ENCODE data around the gene EDDM3A.
A peak's percentile ranks its signal among the peaks of the same experiment; 100 is the strongest.
"Not testable (repeated sequence)": the region's sequence is repeated elsewhere in the genome, so short reads cannot be mapped to it uniquely, and the experiment has no call there.

The EDDM3A gene

GRCh38 chr14:20746566-20746965 is 879 bp downstream of the EDDM3A start:
- Histone ChIP-seq H3K9ac (no peak overlapping the region), H3K4me1 (peaks cover 0 to 22% (median 0%) of the 10 kb centered on the region in 10 experiments; a peak in 4 of 20 replicates), H3K27me3 (no peaks in the 10 kb centered on the region), H3K36me3 (no peaks in the 10 kb centered on the region), H3K4me2 (peak overlapping the region in 2 of 11 experiments; percentile 39 to 61; a peak in 4 of 22 replicates), H3K9me3 (replicated peaks in 1 of 11) (peaks cover 3 to 13% (median 7%) of the 10 kb centered on the region in 11 experiments), H4K20me1 (no peaks in the 10 kb centered on the region), H3K4me3 (no peak overlapping the region), H3K27ac (no peak overlapping the region)
- TF ChIP-seq Cebpa-rat (IDR thresholded peaks at IDR 0.05), result no peak

- TF ChIP-seq Cebpa-rat (IDR thresholded peaks at IDR 0.05), result no peak
- H3K27ac ChIP-seq, result no peak overlapping the region
- no peak overlapping the region for H3K4me2 ChIP-seq
- H3K9me3 ChIP-seq (replicated peaks in 1 of 11), result peaks cover 22 to 32% (median 26%) of the 10 kb centered on the region in 11 experiments
- no peaks in the 10 kb centered on the region for H4K20me1 ChIP-seq
- H3K4me1 ChIP-seq, result peaks cover 0 to 22% (median 0%) of the 10 kb centered on the region in 10 experiments; a peak in 4 of 20 replicates
- H3K4me3 ChIP-seq, result no peak overlapping the region
- H3K9ac ChIP-seq, result no peak overlapping the region
- H3K36me3 ChIP-seq, result peaks cover 0 to 12% (median 0%) of the 10 kb centered on the region in 11 experiments; a peak in 5 of 22 replicates
- H3K27me3 ChIP-seq, result no peaks in the 10 kb centered on the region
Measured at GRCh38 chr14:20748439-20748838, 2.8 kb downstream of the EDDM3A start.

DNA sequence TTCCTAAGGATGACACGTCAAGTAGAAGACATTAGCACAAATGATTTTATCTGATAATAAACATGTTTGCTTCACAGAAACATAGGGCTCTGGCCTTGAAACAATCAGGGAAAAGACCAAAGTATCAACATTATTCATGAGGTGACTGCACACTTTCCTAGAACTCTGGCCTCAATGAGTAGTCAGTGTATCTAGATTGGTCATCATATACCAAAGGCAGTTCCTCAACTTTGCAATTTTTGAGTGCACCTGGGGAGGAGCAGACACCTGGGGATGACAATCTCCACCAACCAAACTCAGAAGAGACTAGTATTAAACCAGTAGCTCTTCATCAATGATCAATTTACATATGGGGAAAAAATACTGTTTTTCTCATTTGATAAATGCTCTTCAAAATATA is 4.5 kb downstream of the EDDM3A start:
- no peaks in the 10 kb centered on the region for H4K20me1 ChIP-seq
- H3K9ac ChIP-seq, result no peak overlapping the region
- peaks cover 0 to 22% (median 0%) of the 10 kb centered on the region in 10 experiments; a peak in 4 of 20 replicates for H3K4me1 ChIP-seq
- H3K27me3 ChIP-seq, result no peaks in the 10 kb centered on the region
- peaks cover 0 to 12% (median 0%) of the 10 kb centered on the region in 11 experiments; a peak in 5 of 22 replicates for H3K36me3 ChIP-seq
- no peak for TF ChIP-seq Cebpa-rat (IDR thresholded peaks at IDR 0.05)
- H3K27ac ChIP-seq, result no peak overlapping the region
- H3K9me3 ChIP-seq (replicated peaks in 1 of 11), result peaks cover 25 to 35% (median 30%) of the 10 kb centered on the region in 11 experiments
- H3K4me3 ChIP-seq, result no peak overlapping the region
- H3K4me2 ChIP-seq, result no peak overlapping the region

DNA sequence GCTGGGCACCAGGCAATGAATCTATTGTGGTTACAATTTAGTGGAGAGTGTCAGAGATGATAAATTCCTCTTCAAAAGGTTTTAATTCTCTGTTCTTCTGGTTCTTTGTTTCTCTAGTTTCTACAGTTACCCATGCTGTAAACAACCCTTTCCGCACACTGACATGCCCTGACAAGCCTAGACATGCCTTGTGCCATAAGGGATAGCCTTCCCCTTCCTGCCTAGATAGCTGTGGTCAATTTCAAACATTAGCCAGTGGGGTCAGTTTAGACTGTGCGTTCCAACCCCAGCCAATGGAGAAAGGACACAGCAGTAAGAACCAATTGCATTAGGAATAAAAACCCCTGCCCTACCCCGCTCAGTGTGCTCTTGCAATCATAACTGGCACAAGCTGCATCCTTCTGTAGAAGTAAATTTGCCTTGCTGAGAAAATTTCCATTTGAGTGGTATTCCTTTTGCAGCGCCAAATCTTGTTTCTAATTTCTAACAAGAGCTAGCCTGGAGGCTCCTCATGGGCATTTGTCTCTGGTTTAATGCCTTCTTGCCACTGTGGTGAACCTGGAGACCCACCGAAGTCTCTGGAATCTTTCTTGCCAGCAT is 6.4 kb downstream of the EDDM3A start:
- Histone ChIP-seq H3K9me3 (replicated peaks in 1 of 11) (peaks cover 25 to 35% (median 30%) of the 10 kb centered on the region in 11 experiments), H3K9ac (no peak overlapping the region), H3K4me1 (peaks cover 0 to 5% (median 0%) of the 10 kb centered on the region in 10 experiments; a peak in 4 of 20 replicates), H3K27me3 (no peaks in the 10 kb centered on the region), H4K20me1 (no peaks in the 10 kb centered on the region), H3K27ac (no peak overlapping the region), H3K4me3 (no peak overlapping the region), H3K4me2 (no peak overlapping the region), H3K36me3 (peaks cover 0 to 12% (median 0%) of the 10 kb centered on the region in 11 experiments; a peak in 5 of 22 replicates)
- TF ChIP-seq Cebpa-rat (IDR thresholded peaks at IDR 0.05), result no peak

- H3K9me3 ChIP-seq (replicated peaks in 1 of 11), result peaks cover 25 to 35% (median 30%) of the 10 kb centered on the region in 11 experiments
- no peak overlapping the region for H3K4me3 ChIP-seq
- H3K27me3 ChIP-seq, result no peaks in the 10 kb centered on the region
- peaks cover 0 to 12% (median 0%) of the 10 kb centered on the region in 11 experiments; a peak in 5 of 22 replicates for H3K36me3 ChIP-seq
- peaks cover 0 to 12% (median 0%) of the 10 kb centered on the region in 10 experiments; a peak in 3 of 20 replicates for H3K4me1 ChIP-seq
- H3K4me2 ChIP-seq, result no peak overlapping the region
- TF ChIP-seq Cebpa-rat (IDR thresholded peaks at IDR 0.05), result no peak
- H4K20me1 ChIP-seq, result no peaks in the 10 kb centered on the region
- no peak overlapping the region for H3K9ac ChIP-seq
- no peak overlapping the region for H3K27ac ChIP-seq
Measured at GRCh38 chr14:20754308-20754707, 8.6 kb downstream of the EDDM3A start.

GRCh38 chr14:20755037-20755436 is 9.3 kb downstream of the EDDM3A start:
- Histone ChIP-seq H3K36me3 (peaks cover 0 to 12% (median 0%) of the 10 kb centered on the region in 11 experiments; a peak in 5 of 22 replicates), H3K4me1 (peaks cover 0 to 12% (median 0%) of the 10 kb centered on the region in 10 experiments; a peak in 3 of 20 replicates), H3K9ac (no peak overlapping the region), H3K9me3 (replicated peaks in 1 of 11) (peaks cover 25 to 35% (median 30%) of the 10 kb centered on the region in 11 experiments), H4K20me1 (no peaks in the 10 kb centered on the region), H3K27ac (no peak overlapping the region), H3K27me3 (no peaks in the 10 kb centered on the region), H3K4me2 (no peak overlapping the region), H3K4me3 (no peak overlapping the region)
- TF ChIP-seq Cebpa-rat (IDR thresholded peaks at IDR 0.05), result no peak

DNA sequence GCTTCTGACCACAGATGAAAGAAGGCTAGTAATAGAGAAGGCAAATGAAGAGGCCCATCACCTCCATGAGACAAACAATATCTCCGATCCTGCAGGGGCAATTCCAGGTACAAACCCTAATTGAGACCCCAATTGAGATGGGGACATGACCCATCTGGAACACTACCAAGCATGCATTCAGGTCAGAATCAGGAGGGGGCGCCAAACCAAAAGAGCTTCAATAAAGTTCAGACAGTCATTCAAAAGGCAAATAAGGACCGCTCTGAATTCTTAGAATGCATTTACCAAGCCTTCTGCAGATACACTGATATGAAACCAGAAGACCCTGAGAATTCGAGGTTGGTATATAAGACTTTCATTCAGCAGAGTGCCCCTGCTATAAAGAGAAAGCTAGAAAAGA is 12.3 kb downstream of the EDDM3A start:
- no peak for TF ChIP-seq Cebpa-rat (IDR thresholded peaks at IDR 0.05)
- Histone ChIP-seq H3K27ac (no peak overlapping the region), H3K4me3 (no peak overlapping the region), H3K9me3 (replicated peaks in 1 of 11) (peaks cover 7 to 10% (median 9%) of the 10 kb centered on the region in 11 experiments), H4K20me1 (no peaks in the 10 kb centered on the region), H3K9ac (no peak overlapping the region), H3K27me3 (no peaks in the 10 kb centered on the region), H3K4me2 (peak overlapping the region in 1 of 11 experiments; percentile 22; a peak in 1 of 22 replicates), H3K36me3 (peaks cover 0 to under 1% (median 0%) of the 10 kb centered on the region in 11 experiments; a peak in 1 of 22 replicates), H3K4me1 (peaks cover 0 to 12% (median 0%) of the 10 kb centered on the region in 10 experiments; a peak in 3 of 20 replicates)

DNA sequence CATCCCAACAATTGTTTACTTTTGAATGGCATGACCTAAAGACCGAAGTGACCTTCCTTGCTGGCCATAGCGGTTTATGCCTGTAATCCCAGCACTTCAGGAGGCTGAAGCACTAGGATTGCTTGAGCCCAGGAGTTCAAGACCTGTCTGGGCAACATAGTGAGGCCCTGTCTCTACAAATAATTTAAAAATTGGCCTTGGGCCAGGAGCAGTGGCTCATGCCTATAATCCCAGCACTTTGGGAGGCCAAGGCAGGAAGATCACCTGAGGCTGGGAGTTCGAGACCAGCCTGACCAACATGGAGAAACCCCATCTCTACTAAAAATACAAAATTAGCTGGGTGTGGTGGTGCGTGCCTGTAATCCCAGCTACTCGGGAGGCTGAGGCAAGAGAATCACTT is 13.8 kb downstream of the EDDM3A start:
- H3K27me3 ChIP-seq, H3K4me3 ChIP-seq: not testable (repeated sequence)

DNA sequence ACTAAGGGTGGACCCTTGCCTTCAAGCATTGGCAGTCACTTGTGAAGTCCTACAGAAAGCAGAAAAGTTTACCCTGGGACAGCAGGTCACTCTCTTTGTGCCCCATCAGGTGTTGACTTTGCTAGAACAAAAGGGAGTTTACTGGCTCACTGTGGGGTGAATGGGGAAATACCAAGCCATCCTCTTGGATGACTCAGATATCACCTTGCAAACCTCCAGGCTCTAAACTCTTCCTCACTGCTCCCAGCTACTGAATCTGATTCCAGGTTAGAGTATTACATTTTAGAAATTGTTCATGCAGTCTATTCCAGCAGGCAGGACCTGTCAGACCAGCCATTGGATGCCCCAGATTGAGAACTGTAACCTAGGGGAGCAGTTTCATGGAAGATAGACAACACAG is 15.3 kb downstream of the EDDM3A start:
- Histone ChIP-seq H4K20me1 (no peaks in the 10 kb centered on the region), H3K9ac (no peak overlapping the region), H3K4me2 (no peak overlapping the region), H3K9me3 (replicated peaks in 1 of 11) (no peaks in the 10 kb centered on the region), H3K27ac (no peak overlapping the region), H3K36me3 (no peaks in the 10 kb centered on the region), H3K27me3 (no peaks in the 10 kb centered on the region), H3K4me1 (peaks cover 0 to 23% (median 0%) of the 10 kb centered on the region in 10 experiments; a peak in 7 of 20 replicates), H3K4me3 (no peak overlapping the region)
- TF ChIP-seq Cebpa-rat (IDR thresholded peaks at IDR 0.05), result no peak

More for the DNA sequence above, 13.8 kb downstream of the EDDM3A start:
- H3K36me3 ChIP-seq; H3K9me3 ChIP-seq (replicated peaks in 1 of 11); H3K9ac ChIP-seq; H3K27ac ChIP-seq; H3K4me2 ChIP-seq; H4K20me1 ChIP-seq: not testable (repeated sequence)
- peaks cover 0 to 15% (median 0%) of the 10 kb centered on the region in 10 experiments; a peak in 4 of 20 replicates for H3K4me1 ChIP-seq

DNA sequence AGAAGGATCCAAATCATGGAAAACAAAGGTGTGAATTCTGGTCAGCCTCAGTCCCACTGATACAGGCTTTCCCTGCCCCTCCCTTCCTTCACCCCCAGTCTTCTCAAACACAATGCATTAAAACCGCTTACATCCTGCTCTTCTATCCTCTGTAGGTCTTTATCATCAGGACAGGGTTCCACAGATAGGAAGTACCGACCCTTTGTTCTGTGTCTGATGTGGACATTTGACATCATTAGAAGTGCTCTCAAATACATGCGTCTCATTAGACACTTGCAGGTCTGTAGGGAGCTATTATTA is 22.9 kb downstream of the EDDM3A start:
- H3K4me3 ChIP-seq, result no peak overlapping the region
- H4K20me1 ChIP-seq, result no peaks in the 10 kb centered on the region
- no peaks in the 10 kb centered on the region for H3K27me3 ChIP-seq
- H3K36me3 ChIP-seq, result no peaks in the 10 kb centered on the region
- peaks cover 0 to 16% (median 0%) of the 10 kb centered on the region in 10 experiments; a peak in 7 of 20 replicates for H3K4me1 ChIP-seq
- H3K4me2 ChIP-seq, result no peak overlapping the region
- no peak for TF ChIP-seq Cebpa-rat (IDR thresholded peaks at IDR 0.05)
- H3K9me3 ChIP-seq (replicated peaks in 1 of 11), result no peaks in the 10 kb centered on the region
- no peak overlapping the region for H3K27ac ChIP-seq
- no peak overlapping the region for H3K9ac ChIP-seq

All from BLaER1 treated with 17β-estradiol and CSF1 and Interleukin-3, amounts not matched to agents 10 nM and 100 nM (cell line).